HEK293 (cell line): Measurements from ENCODE around the gene IL22RA1.

Experiments used
- CTCF ChIA-PET: fragments of 350-600 bp; formaldehyde crosslinking; extraction: SDS; loops from one replicate; lab custom pipeline; 2021; ENCODE audit warnings: antibody characterized with exemption; lab: Yijun Ruan, JAX
- POLR2A ChIA-PET: fragments of 300-600 bp; formaldehyde crosslinking; extraction: SDS; loops from one replicate; lab custom pipeline; 2020; ENCODE audit warnings: antibody characterized with exemption, inconsistent platforms; lab: Yijun Ruan, JAX
- H3K27ac ChIP-seq: fragments of 200-500 bp; sonication (Bioruptor generic); 2 replicates; pipeline ENCODE4 v1.5.1; 2014; ENCODE audit warnings: low read depth, low read length, control low read depth, inconsistent platforms; ENCODE audit errors: extremely low read depth
- H3K36me3 ChIP-seq, 2 experiments: fragments of 200-500 bp in 1 of 2; sonication (Bioruptor generic) in 1 of 2; 1 replicate in 1 of 2; 2 replicates in 1 of 2; pipeline ENCODE4 v1.5.1; 2014 to 2017; ENCODE audit warnings: inconsistent platforms in 2 of 2, low read length in 2 of 2; ENCODE audit not compliant: control insufficient read depth in 2 of 2, insufficient read depth in 1 of 2
- H3K4me1 ChIP-seq: fragments of 200-500 bp; sonication (Bioruptor generic); 2 replicates; pipeline ENCODE4 v1.5.1; 2014; ENCODE audit warnings: mild to moderate bottlenecking, low read length, inconsistent platforms; ENCODE audit not compliant: control insufficient read depth, insufficient read depth
- H3K4me3 ChIP-seq: 2 replicates; pipeline ENCODE4 v1.5.1; 2011; ENCODE audit warnings: low read depth, mild to moderate bottlenecking, control low read depth, low read length, moderate library complexity
- H3K9me3 ChIP-seq: fragments of 200-500 bp; sonication (Bioruptor generic); 2 replicates; pipeline ENCODE4 v1.5.1; 2014; ENCODE audit warnings: low read depth, low read length, inconsistent platforms; ENCODE audit not compliant: control insufficient read depth, insufficient read depth
- BCL6B ChIP-seq: fragments of 450-650 bp; formaldehyde crosslinking; IDR thresholded peaks from 2 replicates; pipeline ENCODE4 v1.5.1; 2017; ENCODE audit warnings: missing biosample characterization, missing genetic modification characterization
- GLI4 ChIP-seq: fragments of 450-650 bp; formaldehyde crosslinking; IDR thresholded peaks from 2 replicates; pipeline ENCODE4 v1.5.1; 2016; ENCODE audit warnings: missing biosample characterization, missing genetic modification characterization
- MEIS1 ChIP-seq: sonication (generic); formaldehyde crosslinking; IDR thresholded peaks from 2 replicates; pipeline ENCODE4 v1.8.1; 2022; ENCODE audit warnings: missing genetic modification reagents, mild to moderate bottlenecking, borderline replicate concordance
- PRDM4 ChIP-seq: fragments of 450-650 bp; formaldehyde crosslinking; IDR thresholded peaks from 2 replicates; pipeline ENCODE4 v1.5.1; 2017; ENCODE audit warnings: missing biosample characterization, missing genetic modification characterization
- SALL2 ChIP-seq: fragments of 450-650 bp; formaldehyde crosslinking; IDR thresholded peaks from 2 replicates; pipeline ENCODE4 v1.5.0; 2017; ENCODE audit warnings: missing biosample characterization, mild to moderate bottlenecking, missing genetic modification characterization, borderline replicate concordance
- SCRT1 ChIP-seq: fragments of 450-650 bp; formaldehyde crosslinking; IDR thresholded peaks from 2 replicates; pipeline ENCODE4 v1.5.1; 2016; ENCODE audit warnings: missing biosample characterization, missing genetic modification characterization, borderline replicate concordance
- ZBTB44 ChIP-seq: fragments of 450-650 bp; IDR thresholded peaks from 2 replicates; pipeline ENCODE4 v1.5.1; 2018; ENCODE audit warnings: missing biosample characterization, mild to moderate bottlenecking, missing genetic modification characterization
- ZEB2 ChIP-seq: fragments of 450-650 bp; formaldehyde crosslinking; IDR thresholded peaks from 2 replicates; pipeline ENCODE4 v1.5.1; 2016; ENCODE audit warnings: missing biosample characterization, missing genetic modification characterization
- ZNF114 ChIP-seq: fragments of 450-650 bp; formaldehyde crosslinking; IDR thresholded peaks from 2 replicates; pipeline ENCODE4 v1.5.0; 2017; ENCODE audit warnings: missing biosample characterization, missing genetic modification characterization
- ZNF239 ChIP-seq: fragments of 450-650 bp; formaldehyde crosslinking; IDR thresholded peaks from 2 replicates; pipeline ENCODE4 v1.5.1; 2016; ENCODE audit warnings: missing biosample characterization, missing genetic modification characterization
- ZNF26 ChIP-seq: fragments of 450-650 bp; formaldehyde crosslinking; IDR thresholded peaks from 2 replicates; pipeline ENCODE4 v1.5.1; 2016; ENCODE audit warnings: missing biosample characterization, missing genetic modification characterization
- ZNF280D ChIP-seq: fragments of 450-650 bp; formaldehyde crosslinking; IDR thresholded peaks from 2 replicates; pipeline ENCODE4 v1.5.1; 2016; ENCODE audit warnings: missing biosample characterization, missing genetic modification characterization
- ZNF37A ChIP-seq: fragments of 450-650 bp; IDR thresholded peaks from 2 replicates; pipeline ENCODE4 v1.5.1; 2018; ENCODE audit warnings: missing biosample characterization, missing genetic modification characterization
- ZNF423 ChIP-seq: fragments of 450-650 bp; formaldehyde crosslinking; IDR thresholded peaks from 2 replicates; pipeline ENCODE4 v1.5.1; 2016; ENCODE audit warnings: missing biosample characterization, missing genetic modification characterization
- ZNF629 ChIP-seq: fragments of 450-650 bp; formaldehyde crosslinking; IDR thresholded peaks from 2 replicates; pipeline ENCODE4 v1.5.1; 2017; ENCODE audit warnings: missing biosample characterization, missing genetic modification characterization
- ZNF677 ChIP-seq: fragments of 450-650 bp; IDR thresholded peaks from 2 replicates; pipeline ENCODE4 v1.5.0; 2018; ENCODE audit warnings: missing biosample characterization, mild to moderate bottlenecking, missing genetic modification characterization, moderate library complexity
- ZSCAN23 ChIP-seq: fragments of 450-650 bp; formaldehyde crosslinking; IDR thresholded peaks from 2 replicates; pipeline ENCODE4 v1.5.1; 2016; ENCODE audit warnings: missing biosample characterization, missing genetic modification characterization

Gene IL22RA1

GRCh38 chr1:24081190-24081589, 61.8 kb downstream of the IL22RA1 start (continued):
- TF ChIP-seq SCRT1 (tag by site-specific recombination) (no peak), BCL6B (tag by site-specific recombination) (no peak), ZNF677 (tag by site-specific recombination) (no peak), ZNF37A (tag by site-specific recombination) (no peak), ZEB2 (tag by site-specific recombination) (no peak), ZNF114 (no peak), ZNF239 (tag by site-specific recombination) (no peak)

GRCh38 chr1:24080131-24080530, 62.8 kb downstream of the IL22RA1 start:
- Histone ChIP-seq H3K36me3 (no peaks in the 10 kb centered on the region), H3K4me3 (no peak overlapping the region), H3K9me3 (no peaks in the 10 kb centered on the region), H3K4me1 (no peaks in the 10 kb centered on the region), H3K27ac (no peak overlapping the region)
- ChIA-PET CTCF (interaction anchor here (0.8 to 1.7 kb wide), 2 partner anchors 10 to 70 kb away, joined by 3 to 8 read pairs; no protein-coding TSS in a partner anchor), POLR2A (no interaction called here)
- TF ChIP-seq ZBTB44 (no peak), ZNF423 (tag by site-specific recombination) (no peak), GLI4 (no peak), ZNF280D (no peak), ZSCAN23 (tag by site-specific recombination) (no peak), ZNF629 (no peak), MEIS1 (no peak), SALL2 (tag by site-specific recombination) (no peak), ZNF26 (tag by site-specific recombination) (no peak), PRDM4 (tag by site-specific recombination) (no peak)
